Glutamatergic neuron (in vitro differentiated cells): Measurements from ENCODE around the gene UQCR10. TPM values are rescaled to one million over a fixed set of nuclear protein-coding genes. Genes with fewer than 3 reads are reported as not detected.
"Not testable (repeated sequence)": the region's sequence is repeated elsewhere in the genome, so short reads cannot be mapped to it uniquely, and the experiment has no call there.

Experiments used
- DNase-seq: peaks from one replicate; pipeline ENCODE4 v3.0.0; 2022
- H3K27ac Mint-ChIP-seq: one replicate; pipeline ENCODE4 v1.8.0; 2020; ENCODE audit warnings: mild to moderate bottlenecking, mixed read lengths, inconsistent platforms; ENCODE audit not compliant: unreplicated experiment
- H3K27me3 Mint-ChIP-seq: one replicate; pipeline ENCODE4 v1.8.0; 2020; ENCODE audit warnings: mild to moderate bottlenecking, moderate library complexity, mixed read lengths, inconsistent platforms; ENCODE audit not compliant: unreplicated experiment
- H3K36me3 Mint-ChIP-seq: one replicate; pipeline ENCODE4 v1.8.0; 2020; ENCODE audit warnings: mild to moderate bottlenecking, mixed read lengths, inconsistent platforms; ENCODE audit not compliant: unreplicated experiment
- H3K4me1 Mint-ChIP-seq: one replicate; pipeline ENCODE4 v1.8.0; 2020; ENCODE audit warnings: mild to moderate bottlenecking, low read depth, mixed read lengths, inconsistent platforms; ENCODE audit not compliant: unreplicated experiment
- H3K4me3 Mint-ChIP-seq: one replicate; pipeline ENCODE4 v1.8.0; 2020; ENCODE audit warnings: mild to moderate bottlenecking, mixed read lengths, inconsistent platforms; ENCODE audit not compliant: unreplicated experiment
- H3K9me3 Mint-ChIP-seq: one replicate; pipeline ENCODE4 v1.8.0; 2020; ENCODE audit warnings: mild to moderate bottlenecking, moderate library complexity, mixed read lengths, inconsistent platforms; ENCODE audit not compliant: unreplicated experiment
- CTCF ChIP-seq: fragments of 200-600 bp; sonication (generic); IDR thresholded peaks from one replicate; pipeline ENCODE4 v1.5.0; 2021; ENCODE audit not compliant: partially characterized antibody, unreplicated experiment
- total RNA-seq: library from RNA; stranded (reverse); fragmentation: NEBNext Ultra II Directional; extraction: Animal tissue kit (Norgen Biotek cat#: 25700); gene quantifications from one replicate; pipeline ENCODE4 v1.2.1, GENCODE V29; 2021; ENCODE audit not compliant: unreplicated experiment

Gene UQCR10
- total RNA-seq, 1 donor from 2014 or later = 77.7 TPM

- Mint-ChIP-seq H3K36me3 (no peaks in the 10 kb centered on the region), H3K9me3 (peaks cover 3% of the 10 kb centered on the region)
- no peak for DNase-seq
These were observed 16.3 kb upstream of the UQCR10 start for GRCh38 chr22:29750559-29751538.

GRCh38 chr22:29751669-29752068, 15.5 kb upstream of the UQCR10 start:
- no peak overlapping the region for H3K4me3 Mint-ChIP-seq
- DNase-seq = no peak
- H3K36me3 Mint-ChIP-seq = no peaks in the 10 kb centered on the region
- peaks cover 11% of the 10 kb centered on the region for H3K27me3 Mint-ChIP-seq
- H3K27ac Mint-ChIP-seq = no peak overlapping the region
- H3K9me3 Mint-ChIP-seq = peaks cover 3% of the 10 kb centered on the region
- no peak for TF ChIP-seq CTCF
- no peaks in the 10 kb centered on the region for H3K4me1 Mint-ChIP-seq

More at GRCh38 chr22:29750559-29751538, 16.3 kb upstream of the UQCR10 start:
- peaks cover 11% of the 10 kb centered on the region for H3K27me3 Mint-ChIP-seq
- no peak overlapping the region for H3K4me3 Mint-ChIP-seq
- TF ChIP-seq CTCF = no peak
- H3K27ac Mint-ChIP-seq = no peak overlapping the region
- H3K4me1 Mint-ChIP-seq = no peaks in the 10 kb centered on the region

GRCh38 chr22:29753808-29754657, 13.1 kb upstream of the UQCR10 start:
- DNase-seq = no peak
- peaks cover 5% of the 10 kb centered on the region for H3K4me1 Mint-ChIP-seq
- H3K36me3 Mint-ChIP-seq = no peaks in the 10 kb centered on the region
- H3K4me3 Mint-ChIP-seq = no peak overlapping the region
- TF ChIP-seq CTCF = no peak
- peaks cover 3% of the 10 kb centered on the region for H3K9me3 Mint-ChIP-seq
- H3K27me3 Mint-ChIP-seq = peaks cover 8% of the 10 kb centered on the region
- no peak overlapping the region for H3K27ac Mint-ChIP-seq

DNA sequence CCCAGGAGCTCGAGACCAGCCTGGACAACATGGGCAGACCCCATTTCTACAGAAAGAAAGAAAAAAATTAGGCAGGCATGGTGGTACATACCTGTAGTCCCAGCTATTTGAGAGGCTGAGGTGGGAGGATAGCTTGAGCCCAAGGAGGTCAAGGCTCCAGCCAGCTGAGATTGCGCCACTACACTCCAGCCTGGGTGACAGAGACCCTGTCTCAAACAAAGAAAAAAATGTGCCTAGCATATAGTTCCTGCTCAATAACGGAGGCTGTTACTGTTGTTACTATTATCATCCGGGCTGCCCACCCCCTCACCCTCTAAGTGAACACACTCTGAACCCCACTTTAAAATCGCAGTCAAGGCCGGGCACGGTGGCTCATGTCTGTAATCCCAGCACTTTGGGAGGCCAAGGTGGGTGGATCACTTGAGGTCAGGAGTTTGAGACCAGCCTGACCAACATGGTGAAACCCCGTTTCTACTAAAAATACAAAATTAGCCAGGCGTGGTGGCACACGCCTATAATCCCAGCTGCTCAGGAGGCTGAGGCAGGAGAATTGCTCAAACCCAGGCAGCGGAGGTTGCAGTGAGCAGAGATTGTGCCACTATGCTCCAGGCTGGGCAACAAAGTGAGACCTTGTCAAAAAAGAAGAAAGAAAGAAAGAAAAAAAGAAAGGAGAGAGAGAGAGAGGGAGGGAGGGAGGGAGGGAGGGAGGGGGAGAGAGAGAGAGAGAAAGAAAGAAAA, 12.3 kb upstream of the UQCR10 start:
- not testable (repeated sequence) for DNase-seq, H3K4me1 Mint-ChIP-seq, H3K27ac Mint-ChIP-seq, H3K27me3 Mint-ChIP-seq, H3K36me3 Mint-ChIP-seq, H3K9me3 Mint-ChIP-seq, H3K4me3 Mint-ChIP-seq

DNA sequence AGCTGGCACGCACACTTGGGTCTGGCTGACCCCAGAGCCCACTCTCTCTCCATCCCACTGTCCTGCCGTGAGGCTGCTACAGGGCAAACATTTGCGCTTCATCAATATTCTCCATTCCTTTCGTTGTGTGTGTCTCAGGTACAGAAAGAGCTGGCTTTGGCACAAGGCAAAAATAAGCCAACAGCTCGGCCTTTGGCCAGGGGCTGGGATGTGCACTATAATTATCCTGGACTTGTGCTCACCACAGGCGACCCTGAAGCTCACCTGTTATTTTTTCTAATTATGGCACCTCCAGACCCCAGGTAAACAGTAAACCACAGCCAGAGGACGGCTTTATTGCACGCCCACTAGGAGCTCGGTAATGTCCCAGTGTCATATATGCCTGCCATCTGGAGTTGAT, 11.3 kb upstream of the UQCR10 start:
- Mint-ChIP-seq H3K4me1 (peaks cover 6% of the 10 kb centered on the region), H3K27me3 (peaks cover 4% of the 10 kb centered on the region), H3K36me3 (no peaks in the 10 kb centered on the region), H3K27ac (no peak overlapping the region), H3K9me3 (no peaks in the 10 kb centered on the region), H3K4me3 (no peak overlapping the region)
- DNase-seq = no peak
- no peak for TF ChIP-seq CTCF
